Neural cell (in vitro differentiated cells): Measurements from ENCODE around the gene ICA1. TPM values are rescaled to one million over a fixed set of nuclear protein-coding genes. Genes with fewer than 3 reads are reported as not detected.

Source experiments
- H2AFZ ChIP-seq: fragments of 200-600, 300-800 bp; sonication (generic), shearing (Covaris generic); 2 replicates; pipeline ENCODE4 v1.6.0; 2014; ENCODE audit warnings: low read depth, mild to moderate bottlenecking, antibody characterized with exemption, low read length, moderate library complexity
- H3F3A ChIP-seq: fragments of 200-600 bp; shearing (Covaris generic); 2 replicates; pipeline ENCODE4 v1.6.1; 2016; ENCODE audit warnings: mild to moderate bottlenecking, moderate library complexity, mixed read lengths, antibody characterized with exemption, low read length; ENCODE audit not compliant: insufficient read depth, poor library complexity, severe bottlenecking
- H3K27ac ChIP-seq: fragments of 200-600, 300-800 bp; sonication (generic), shearing (Covaris generic); 2 replicates; pipeline ENCODE4 v1.5.1; 2014; ENCODE audit warnings: mild to moderate bottlenecking, low read length, moderate library complexity
- H3K27me3 ChIP-seq: fragments of 300-800, 200-600 bp; sonication (generic), shearing (Covaris generic); 2 replicates; pipeline ENCODE4 v1.6.0; 2014; ENCODE audit warnings: mild to moderate bottlenecking, low read depth, low read length, moderate library complexity; ENCODE audit not compliant: insufficient read depth
- H3K36me3 ChIP-seq: fragments of 300-800, 200-600 bp; sonication (generic), shearing (Covaris generic); 2 replicates; pipeline ENCODE4 v1.5.1; 2014; ENCODE audit warnings: mild to moderate bottlenecking, antibody characterized with exemption, low read length, moderate library complexity; ENCODE audit not compliant: insufficient read depth
- H3K4me2 ChIP-seq: fragments of 300-800, 200-600 bp; sonication (generic), shearing (Covaris generic); 2 replicates; pipeline ENCODE4 v1.6.0; 2014; ENCODE audit warnings: mild to moderate bottlenecking, low read length
- H3K4me3 ChIP-seq: fragments of 300-800, 200-600 bp; sonication (generic), shearing (Covaris generic); 2 replicates; pipeline ENCODE4 v1.5.1; 2014; ENCODE audit warnings: mild to moderate bottlenecking, low read length, moderate library complexity
- H3K79me2 ChIP-seq: fragments of 200-600 bp; shearing (Covaris generic); replicated peaks from 2 replicates; pipeline ENCODE4 v1.6.0; 2014; ENCODE audit warnings: mild to moderate bottlenecking, low read length, moderate library complexity; ENCODE audit not compliant: insufficient read depth
- H3K9ac ChIP-seq: fragments of 300-800, 200-600 bp; sonication (generic), shearing (Covaris generic); 2 replicates; pipeline ENCODE4 v1.6.1; 2016; ENCODE audit warnings: mild to moderate bottlenecking, low read length, mixed read lengths
- H3K9me2 ChIP-seq: fragments of 200-600 bp; shearing (Covaris generic); 2 replicates; pipeline ENCODE4 v1.6.1; 2016; ENCODE audit warnings: mild to moderate bottlenecking, low read length, mixed read lengths; ENCODE audit not compliant: insufficient read depth
- H3K9me3 ChIP-seq: fragments of 200-600, 300-800 bp; sonication (generic), shearing (Covaris generic); 2 replicates; pipeline ENCODE4 v1.6.1; 2016; ENCODE audit warnings: mild to moderate bottlenecking, mixed run types, low read length, moderate library complexity, mixed read lengths
- H4K20me1 ChIP-seq: fragments of 200-600 bp; shearing (Covaris generic); 2 replicates; pipeline ENCODE4 v1.6.1; 2016; ENCODE audit warnings: mild to moderate bottlenecking, mixed run types; ENCODE audit not compliant: insufficient read depth
- EP300 ChIP-seq: fragments of 450-650 bp; conservative IDR thresholded peaks from 2 replicates; pipeline ENCODE4 v1.6.1; 2014; ENCODE audit warnings: antibody characterized with exemption, mild to moderate bottlenecking, moderate library complexity; ENCODE audit not compliant: poor library complexity, severe bottlenecking
- EZH2 ChIP-seq: fragments of 200-600, 300-800 bp; shearing (Covaris generic), sonication (generic); IDR thresholded peaks from 2 replicates; pipeline ENCODE4 v1.6.1; 2014; ENCODE audit warnings: antibody characterized with exemption, low read length, borderline replicate concordance, mild to moderate bottlenecking; ENCODE audit not compliant: insufficient read depth, poor library complexity, severe bottlenecking
- MXI1 ChIP-seq: fragments of 450-650 bp; conservative IDR thresholded peaks from 2 replicates; pipeline ENCODE4 v1.6.1; 2014; ENCODE audit warnings: antibody characterized with exemption, mild to moderate bottlenecking; ENCODE audit not compliant: poor library complexity, severe bottlenecking
- POLR2AphosphoS5 ChIP-seq: IDR thresholded peaks from 2 replicates; pipeline ENCODE4 v1.6.1; 2012
- RAD21 ChIP-seq: fragments of 450-650 bp; conservative IDR thresholded peaks from 2 replicates; pipeline ENCODE4 v1.6.1; 2014; ENCODE audit warnings: antibody characterized with exemption, mild to moderate bottlenecking, moderate library complexity
- REST ChIP-seq: IDR thresholded peaks from 2 replicates; pipeline ENCODE4 v1.6.1; 2012; ENCODE audit warnings: borderline replicate concordance
- SMC3 ChIP-seq: fragments of 450-650 bp; conservative IDR thresholded peaks from 2 replicates; pipeline ENCODE4 v1.6.1; 2014; ENCODE audit warnings: antibody characterized with exemption, mild to moderate bottlenecking, moderate library complexity; ENCODE audit not compliant: poor library complexity
- TAF1 ChIP-seq: IDR thresholded peaks from 2 replicates; pipeline ENCODE4 v1.6.1; 2012; ENCODE audit warnings: low read depth
- polyA minus RNA-seq: library from RNA; depleted of rRNA, polyadenylated mRNA; stranded (reverse); fragments of >200 nt; gene quantifications from 2 replicates; pipeline ENCODE4 v1.2.3, GENCODE V29; 2014
- polyA plus RNA-seq: library from polyadenylated mRNA; depleted of rRNA; stranded (reverse); fragments of >200 nt; gene quantifications from 2 replicates; pipeline ENCODE4 v1.2.3, GENCODE V29; 2014
- TF ChIP-seq, protein P1 (sequence below): fragments of 450-650 bp; IDR thresholded peaks from 2 replicates; pipeline ENCODE4 v1.5.1; 2014; ENCODE audit warnings: antibody characterized with exemption, mild to moderate bottlenecking, moderate library complexity; ENCODE audit not compliant: poor library complexity, severe bottlenecking

Gene ICA1
- polyA plus RNA-seq, result 18.6 and 24.2 TPM in 2 replicates
- polyA minus RNA-seq, result 20.6 and 20.7 TPM in 2 replicates

- Histone ChIP-seq H2AFZ (peak within 1 kb of the TSS; percentile 83), H3K4me2 (peak within 1 kb of the TSS; percentile 71), H3K9me3 (no peaks in the 10 kb centered on the region), H3K9ac (peak within 1 kb of the TSS; percentile 80), H3K79me2 (no peaks in the 10 kb centered on the region), H3K27me3 (peaks cover 30% of the 10 kb centered on the region), H3K9me2 (no peaks in the 10 kb centered on the region), H3K27ac (no peak within 1 kb of the TSS), H3K36me3 (no peaks in the 10 kb centered on the region), H3F3A (no peaks in the 10 kb centered on the region), H4K20me1 (no peaks in the 10 kb centered on the region), H3K4me3 (peak within 1 kb of the TSS; percentile 84)
- TF ChIP-seq SMC3, result no peak
- no peak for TF ChIP-seq RAD21
- no peak for TF ChIP-seq EZH2
- peak; percentile 51 for TF ChIP-seq TAF1
- TF ChIP-seq POLR2AphosphoS5, result peak; percentile 26
- TF ChIP-seq MXI1, result peak; percentile 53
- peak; percentile 38 for TF ChIP-seq REST
- no peak for TF ChIP-seq EP300
- TF ChIP-seq, protein P1, sequence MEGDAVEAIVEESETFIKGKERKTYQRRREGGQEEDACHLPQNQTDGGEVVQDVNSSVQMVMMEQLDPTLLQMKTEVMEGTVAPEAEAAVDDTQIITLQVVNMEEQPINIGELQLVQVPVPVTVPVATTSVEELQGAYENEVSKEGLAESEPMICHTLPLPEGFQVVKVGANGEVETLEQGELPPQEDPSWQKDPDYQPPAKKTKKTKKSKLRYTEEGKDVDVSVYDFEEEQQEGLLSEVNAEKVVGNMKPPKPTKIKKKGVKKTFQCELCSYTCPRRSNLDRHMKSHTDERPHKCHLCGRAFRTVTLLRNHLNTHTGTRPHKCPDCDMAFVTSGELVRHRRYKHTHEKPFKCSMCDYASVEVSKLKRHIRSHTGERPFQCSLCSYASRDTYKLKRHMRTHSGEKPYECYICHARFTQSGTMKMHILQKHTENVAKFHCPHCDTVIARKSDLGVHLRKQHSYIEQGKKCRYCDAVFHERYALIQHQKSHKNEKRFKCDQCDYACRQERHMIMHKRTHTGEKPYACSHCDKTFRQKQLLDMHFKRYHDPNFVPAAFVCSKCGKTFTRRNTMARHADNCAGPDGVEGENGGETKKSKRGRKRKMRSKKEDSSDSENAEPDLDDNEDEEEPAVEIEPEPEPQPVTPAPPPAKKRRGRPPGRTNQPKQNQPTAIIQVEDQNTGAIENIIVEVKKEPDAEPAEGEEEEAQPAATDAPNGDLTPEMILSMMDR, result peak; percentile 45
These were observed at the start of gene ICA1 for GRCh38 chr7:8261711-8262695. ICA1 (minus strand) TSS chr7:8262167; CDS start chr7:8235926, 26,241 bp downstream.

GRCh38 chr7:8310876-8311275 is 48.9 kb upstream of the ICA1 start:
- Histone ChIP-seq H3K9ac (no peak overlapping the region), H3K36me3 (no peaks in the 10 kb centered on the region), H3K9me2 (no peaks in the 10 kb centered on the region), H3K4me3 (no peak overlapping the region), H3K9me3 (peaks cover 3% of the 10 kb centered on the region), H3K4me2 (no peak overlapping the region), H3K27ac (no peak overlapping the region), H3F3A (no peaks in the 10 kb centered on the region), H3K27me3 (no peaks in the 10 kb centered on the region), H4K20me1 (no peaks in the 10 kb centered on the region), H2AFZ (no peak overlapping the region), H3K79me2 (no peaks in the 10 kb centered on the region)
- TF ChIP-seq RAD21, result no peak
- no peak for TF ChIP-seq SMC3
- TF ChIP-seq EZH2, result no peak
- no peak for TF ChIP-seq REST
- TF ChIP-seq POLR2AphosphoS5, result no peak
- no peak for TF ChIP-seq TAF1
- no peak for TF ChIP-seq MXI1
- no peak for TF ChIP-seq EP300
- TF ChIP-seq, protein P1, result no peak
